OCI-LY7 (cell line): ENCODE data around the gene TMEM191C. TPM values are rescaled to one million over a fixed set of nuclear protein-coding genes. Genes with fewer than 3 reads are reported as not detected.
"Not testable (repeated sequence)": the region's sequence is repeated elsewhere in the genome, so short reads cannot be mapped to it uniquely, and the experiment has no call there.

Experiments used
- BruUV-seq: library from RNA; stranded (reverse); fragments of 400-500 nt; replicated peaks from 2 replicates; lab custom pipeline; 2021; lab: Mats Ljungman, UMichigan
- CTCF ChIA-PET: fragments of 300-600 bp; sonication (Branson Sonifier 250); formaldehyde crosslinking; loops from one replicate; lab custom pipeline; 2022; ENCODE audit warnings: antibody characterized with exemption; ENCODE audit not compliant: unreplicated experiment; lab: Charles Lee
- POLR2A ChIA-PET: fragments of 300-600 bp; sonication (Branson Sonifier 250); formaldehyde crosslinking; loops from one replicate; lab custom pipeline; 2022; ENCODE audit warnings: antibody characterized with exemption; lab: Charles Lee
- DNase-seq: peaks from one replicate; pipeline ENCODE4 v3.0.0-alpha.2; 2015; ENCODE audit warnings: low spot score
- H2AFZ ChIP-seq: fragments of 200-600 bp; sonication (generic), shearing (Covaris generic); 2 replicates; pipeline ENCODE4 v1.6.1; 2014; ENCODE audit warnings: mild to moderate bottlenecking, antibody characterized with exemption, low read length, moderate library complexity
- H3K27ac ChIP-seq: fragments of 200-600 bp; sonication (generic); 2 replicates; pipeline ENCODE4 v1.5.1; 2014; ENCODE audit warnings: mixed run types, low read depth, mild to moderate bottlenecking, moderate library complexity, low read length, inconsistent platforms; ENCODE audit not compliant: poor library complexity, severe bottlenecking
- H3K36me3 ChIP-seq: fragments of 200-600 bp; sonication (generic); 2 replicates; pipeline ENCODE4 v1.6.1; 2014; ENCODE audit warnings: mild to moderate bottlenecking, antibody characterized with exemption, low read length, moderate library complexity, mixed read lengths; ENCODE audit not compliant: insufficient read depth
- H3K4me1 ChIP-seq: fragments of 200-600 bp; sonication (generic); 2 replicates; pipeline ENCODE4 v1.5.1; 2014; ENCODE audit warnings: mild to moderate bottlenecking, low read length; ENCODE audit not compliant: insufficient read depth, poor library complexity, severe bottlenecking
- H3K4me2 ChIP-seq: fragments of 200-600 bp; sonication (generic); 2 replicates; pipeline ENCODE4 v1.6.1; 2014; ENCODE audit warnings: mild to moderate bottlenecking, low read length
- H3K4me3 ChIP-seq: fragments of 200-600 bp; sonication (generic); 2 replicates; pipeline ENCODE4 v1.5.1; 2014; ENCODE audit warnings: mild to moderate bottlenecking, low read depth, low read length; ENCODE audit not compliant: poor library complexity, severe bottlenecking
- H3K79me2 ChIP-seq: fragments of 200-600 bp; sonication (generic); 2 replicates; pipeline ENCODE4 v1.6.1; 2016; ENCODE audit warnings: low read depth, mild to moderate bottlenecking, low read length, moderate library complexity, mixed read lengths; ENCODE audit not compliant: insufficient read depth
- H3K9me2 ChIP-seq: fragments of 200-600 bp; sonication (generic); 2 replicates; pipeline ENCODE4 v1.6.1; 2016; ENCODE audit warnings: mild to moderate bottlenecking, low read length, mixed read lengths; ENCODE audit not compliant: insufficient read depth
- H3K9me3 ChIP-seq: fragments of 200-600 bp; sonication (generic); 2 replicates; pipeline ENCODE4 v1.6.1; 2014; ENCODE audit warnings: mild to moderate bottlenecking, mixed run types, low read length, mixed read lengths
- H4K20me1 ChIP-seq: fragments of 200-600 bp; sonication (generic); 2 replicates; pipeline ENCODE4 v1.6.1; 2014; ENCODE audit warnings: mild to moderate bottlenecking, antibody characterized with exemption, low read length, moderate library complexity, mixed read lengths; ENCODE audit not compliant: insufficient read depth
- EZH2phosphoT487 ChIP-seq: fragments of 200-600 bp; sonication (generic); IDR thresholded peaks from 2 replicates; pipeline ENCODE4 v1.6.1; 2018; ENCODE audit warnings: low read depth, borderline replicate concordance, mild to moderate bottlenecking, mixed run types, antibody characterized with exemption, low read length, moderate library complexity, mixed read lengths
- intact Hi-C: fragments of 100-400 bp; cut with micrococcal nuclease; formaldehyde crosslinking; loops from one replicate; pipeline ENCODE4 v1.10.0; 2022; ENCODE audit not compliant: unreplicated experiment
- total RNA-seq, 2 experiments: library from RNA; depleted of rRNA in 1 of 2; stranded (reverse); fragments of >200 nt in 1 of 2; shearing (Covaris generic) in 1 of 2; gene quantifications; 2 replicates each; pipeline ENCODE4 v1.2.3, GENCODE V29; 2014 to 2022
- TF ChIP-seq, protein P1 (sequence below): fragments of 200-600 bp; sonication (generic); conservative IDR thresholded peaks from 2 replicates; pipeline ENCODE4 v1.5.1; 2014; ENCODE audit warnings: mild to moderate bottlenecking, antibody characterized with exemption, low read length, moderate library complexity, mixed read lengths

TMEM191C gene
- total RNA-seq, 2 experiments from 2014 or later = 1.2 to 2.2 TPM

DNA sequence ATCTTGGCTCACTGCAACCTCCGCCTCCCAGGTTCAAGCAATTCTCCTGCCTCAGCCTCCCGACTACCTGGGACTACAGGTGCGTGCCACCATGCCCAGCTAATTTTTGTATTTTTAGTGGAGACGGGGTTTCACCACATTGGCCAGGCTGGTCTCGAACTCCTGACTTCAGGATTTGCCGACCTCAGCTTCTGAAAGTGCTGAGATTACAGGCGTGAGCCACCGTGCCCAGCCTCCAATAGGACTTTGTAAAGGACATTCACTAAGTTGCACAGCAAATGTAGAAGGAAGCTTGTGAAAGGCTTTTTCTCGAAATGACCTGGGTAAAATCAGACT lies 12.2 kb upstream of the TMEM191C start:
- intact Hi-C loops, H3K79me2 ChIP-seq, H3K4me1 ChIP-seq, CTCF ChIA-PET, H3K9me2 ChIP-seq, H3K27ac ChIP-seq, BruUV-seq, H3K4me2 ChIP-seq, POLR2A ChIA-PET, H3K36me3 ChIP-seq, H4K20me1 ChIP-seq, H3K4me3 ChIP-seq, H2AFZ ChIP-seq, DNase-seq, H3K9me3 ChIP-seq: not testable (repeated sequence)

DNA sequence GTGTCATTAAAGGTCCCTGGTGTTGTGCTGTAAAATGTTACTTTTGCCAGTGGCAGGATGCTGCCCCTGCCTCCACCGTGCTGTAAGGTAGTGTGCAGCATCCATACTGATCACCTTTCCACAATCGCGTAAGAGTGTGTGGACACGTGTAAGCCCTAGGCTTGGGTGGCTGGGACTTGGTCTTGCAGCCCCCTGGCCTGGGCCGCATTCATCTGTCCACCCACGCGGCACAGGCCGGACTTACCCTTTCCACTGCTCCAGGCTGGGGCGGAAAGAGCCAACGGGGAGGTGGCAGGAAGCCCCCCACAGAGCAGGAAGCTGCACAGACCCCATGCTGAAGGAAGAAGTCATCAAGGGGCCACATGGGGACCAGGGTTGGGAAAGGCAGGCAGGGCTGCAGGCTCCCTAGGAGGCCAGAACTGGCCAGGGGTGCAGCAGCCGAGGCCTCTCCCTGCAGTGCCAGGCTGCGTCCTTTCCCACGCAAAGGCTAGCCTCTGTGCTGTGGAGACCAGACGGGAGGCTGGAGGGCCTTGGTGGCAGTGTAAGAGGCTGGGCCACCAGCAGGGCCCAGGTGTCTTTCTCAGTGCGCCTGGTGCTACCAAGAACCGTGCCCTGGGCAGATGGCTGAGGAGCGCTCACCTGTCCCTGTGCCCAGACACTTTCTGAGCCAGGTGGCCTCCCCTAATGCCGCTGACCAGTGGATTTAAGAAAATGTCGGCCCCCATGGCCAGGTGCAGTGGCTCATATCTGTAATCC lies 11.7 kb upstream of the TMEM191C start:
- no peaks in the 10 kb centered on the region for H3K4me1 ChIP-seq
- H3K79me2 ChIP-seq = no peaks in the 10 kb centered on the region
- no peak overlapping the region for H2AFZ ChIP-seq
- no peak for DNase-seq
- no peak overlapping the region for H3K27ac ChIP-seq
- intact Hi-C loops = no loop called here
- ChIA-PET POLR2A (no interaction called here), CTCF (interaction anchor here (0.5 kb wide), 1 partner anchor 130 kb away, joined by 3 read pairs; no protein-coding TSS in a partner anchor)
- H3K4me2 ChIP-seq = no peak overlapping the region
- no peaks in the 10 kb centered on the region for H3K9me3 ChIP-seq
- no peak overlapping the region for H3K4me3 ChIP-seq
- BruUV-seq = no TSS peak
- no peaks in the 10 kb centered on the region for H3K9me2 ChIP-seq
- H3K36me3 ChIP-seq = no peaks in the 10 kb centered on the region
- TF ChIP-seq, protein P1, sequence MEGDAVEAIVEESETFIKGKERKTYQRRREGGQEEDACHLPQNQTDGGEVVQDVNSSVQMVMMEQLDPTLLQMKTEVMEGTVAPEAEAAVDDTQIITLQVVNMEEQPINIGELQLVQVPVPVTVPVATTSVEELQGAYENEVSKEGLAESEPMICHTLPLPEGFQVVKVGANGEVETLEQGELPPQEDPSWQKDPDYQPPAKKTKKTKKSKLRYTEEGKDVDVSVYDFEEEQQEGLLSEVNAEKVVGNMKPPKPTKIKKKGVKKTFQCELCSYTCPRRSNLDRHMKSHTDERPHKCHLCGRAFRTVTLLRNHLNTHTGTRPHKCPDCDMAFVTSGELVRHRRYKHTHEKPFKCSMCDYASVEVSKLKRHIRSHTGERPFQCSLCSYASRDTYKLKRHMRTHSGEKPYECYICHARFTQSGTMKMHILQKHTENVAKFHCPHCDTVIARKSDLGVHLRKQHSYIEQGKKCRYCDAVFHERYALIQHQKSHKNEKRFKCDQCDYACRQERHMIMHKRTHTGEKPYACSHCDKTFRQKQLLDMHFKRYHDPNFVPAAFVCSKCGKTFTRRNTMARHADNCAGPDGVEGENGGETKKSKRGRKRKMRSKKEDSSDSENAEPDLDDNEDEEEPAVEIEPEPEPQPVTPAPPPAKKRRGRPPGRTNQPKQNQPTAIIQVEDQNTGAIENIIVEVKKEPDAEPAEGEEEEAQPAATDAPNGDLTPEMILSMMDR = no peak
- TF ChIP-seq EZH2phosphoT487 = no peak
- H4K20me1 ChIP-seq = no peaks in the 10 kb centered on the region

DNA sequence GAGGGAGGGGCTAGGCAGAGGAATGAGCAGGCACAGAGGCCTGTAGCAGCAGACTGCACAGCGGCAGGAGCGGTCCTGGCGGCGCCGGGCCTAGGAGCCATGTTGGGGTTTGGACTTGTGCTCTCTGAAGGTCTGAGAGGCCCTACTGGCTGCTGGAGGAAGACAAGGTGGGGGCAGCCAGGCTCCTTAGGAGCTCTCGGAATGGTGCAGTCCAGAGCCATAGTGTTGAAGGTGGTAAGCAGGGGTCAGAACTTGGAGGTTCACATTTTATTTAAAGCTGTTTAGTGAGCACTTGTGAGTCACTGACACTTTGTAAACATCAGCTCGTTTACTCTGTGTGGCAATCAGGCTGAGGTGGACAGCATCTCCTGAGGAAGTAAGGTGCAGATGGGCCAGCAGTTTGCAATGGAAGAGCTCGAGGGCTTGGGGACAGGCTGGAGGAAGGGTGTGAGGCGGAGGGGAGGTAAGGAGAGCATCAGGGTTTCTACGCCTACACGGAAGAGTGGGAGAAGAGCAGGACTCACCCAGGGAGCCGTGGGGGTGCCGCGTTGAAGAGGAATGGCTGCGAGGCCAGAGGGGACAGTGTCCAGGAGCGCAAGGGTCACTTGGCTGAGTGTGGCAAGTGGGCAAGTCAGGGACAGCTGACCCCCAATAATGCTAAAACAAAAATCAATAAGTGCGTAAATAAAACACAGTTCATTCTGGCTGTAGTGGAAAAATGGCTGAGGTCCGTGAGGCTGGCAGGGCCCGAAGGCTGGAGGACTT lies 10.0 kb upstream of the TMEM191C start:
- H3K4me2 ChIP-seq = no peak overlapping the region
- no peak overlapping the region for H3K4me3 ChIP-seq
- CTCF ChIA-PET = no interaction called here
- H3K27ac ChIP-seq = no peak overlapping the region
- POLR2A ChIA-PET = no interaction called here
- no peaks in the 10 kb centered on the region for H3K4me1 ChIP-seq
- no peak for DNase-seq
- no peak for TF ChIP-seq EZH2phosphoT487
- TF ChIP-seq, protein P1 = no peak
- intact Hi-C loops = no loop called here
- H3K79me2 ChIP-seq = no peaks in the 10 kb centered on the region
- no TSS peak for BruUV-seq
- H3K9me2 ChIP-seq = no peaks in the 10 kb centered on the region
- no peak overlapping the region for H2AFZ ChIP-seq
- H4K20me1 ChIP-seq = no peaks in the 10 kb centered on the region
- no peaks in the 10 kb centered on the region for H3K9me3 ChIP-seq
- no peaks in the 10 kb centered on the region for H3K36me3 ChIP-seq

DNA sequence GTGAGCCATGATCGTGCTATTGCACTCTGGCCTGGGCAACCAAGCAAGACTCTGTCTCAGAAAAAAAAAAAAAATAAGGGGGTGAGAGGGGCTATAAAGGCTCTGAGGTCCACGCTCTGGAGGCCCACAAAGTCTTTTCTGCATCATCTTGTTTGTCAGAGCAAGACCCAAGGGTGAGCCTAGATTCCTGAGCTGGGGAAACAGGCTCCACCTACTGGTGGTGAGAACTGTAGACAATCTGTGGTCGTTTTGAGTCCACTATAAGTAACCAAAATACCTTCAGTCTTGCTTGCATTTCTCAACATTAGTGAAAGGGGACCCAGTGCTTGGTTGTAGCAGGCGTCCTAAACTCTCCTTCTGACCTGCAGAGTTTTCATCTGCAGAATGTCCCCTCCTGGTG lies 4.5 kb upstream of the TMEM191C start:
- H3K79me2 ChIP-seq, H2AFZ ChIP-seq, H3K4me3 ChIP-seq, H3K4me1 ChIP-seq, POLR2A ChIA-PET, H4K20me1 ChIP-seq, BruUV-seq, DNase-seq, H3K9me3 ChIP-seq, H3K27ac ChIP-seq, CTCF ChIA-PET, intact Hi-C loops, H3K4me2 ChIP-seq, H3K36me3 ChIP-seq, H3K9me2 ChIP-seq: not testable (repeated sequence)
